AG04449 (cell line): ENCODE results near the gene ATF7IP.
"Not testable (repeated sequence)": the region's sequence is repeated elsewhere in the genome, so short reads cannot be mapped to it uniquely, and the experiment has no call there.

ENCODE experiments used
- CTCF ChIA-PET: fragments of 350-600 bp; formaldehyde crosslinking; extraction: SDS; loops from one replicate; lab custom pipeline; 2021; ENCODE audit warnings: antibody characterized with exemption; lab: Yijun Ruan, JAX
- POLR2A ChIA-PET: fragments of 400-600, 350-600 bp; formaldehyde crosslinking; extraction: SDS; loops from one replicate; lab custom pipeline; 2020; ENCODE audit warnings: antibody characterized with exemption, inconsistent platforms; lab: Yijun Ruan, JAX
- DNase-seq: peaks from one replicate; pipeline ENCODE4 v3.0.0-alpha.2; 2010; ENCODE audit warnings: low read depth, low spot score
- H3K4me3 ChIP-seq: 2 replicates; pipeline ENCODE4 v1.5.1; 2011; ENCODE audit warnings: low read depth, mild to moderate bottlenecking, control low read depth, low read length
- CTCF ChIP-seq: IDR thresholded peaks from one replicate; pipeline ENCODE4 v1.5.1; 2011; ENCODE audit warnings: mild to moderate bottlenecking, moderate library complexity, low read length, control low read depth, inconsistent platforms; ENCODE audit not compliant: insufficient read depth; ENCODE audit errors: missing control alignments

The ATF7IP gene

GRCh38 chr12:14327711-14328110 is 37.8 kb upstream of the ATF7IP start:
- ChIA-PET CTCF (no interaction called here), POLR2A (no interaction called here)
- DNase-seq: no peak
- TF ChIP-seq CTCF: no peak
- no peak overlapping the region for H3K4me3 ChIP-seq

GRCh38 chr12:14332482-14332881 is 33.0 kb upstream of the ATF7IP start:
- ChIA-PET POLR2A (no interaction called here), CTCF (no interaction called here)
- no peak overlapping the region for H3K4me3 ChIP-seq
- no peak for DNase-seq
- no peak for TF ChIP-seq CTCF

- no peak for DNase-seq
- CTCF ChIA-PET: no interaction called here
- no peak overlapping the region for H3K4me3 ChIP-seq
- no peak for TF ChIP-seq CTCF
- POLR2A ChIA-PET: no interaction called here
Observed at GRCh38 chr12:14340371-14340770, 25.1 kb upstream of the ATF7IP start.

GRCh38 chr12:14351524-14351923 is 14.0 kb upstream of the ATF7IP start:
- DNase-seq, POLR2A ChIA-PET, H3K4me3 ChIP-seq, CTCF ChIA-PET: not testable (repeated sequence)

GRCh38 chr12:14352066-14352465 is 13.4 kb upstream of the ATF7IP start:
- CTCF ChIA-PET, H3K4me3 ChIP-seq, DNase-seq, POLR2A ChIA-PET: not testable (repeated sequence)

GRCh38 chr12:14354665-14355064 is 10.8 kb upstream of the ATF7IP start:
- DNase-seq, H3K4me3 ChIP-seq, POLR2A ChIA-PET, CTCF ChIA-PET: not testable (repeated sequence)

GRCh38 chr12:14356147-14356546 is 9.3 kb upstream of the ATF7IP start:
- CTCF ChIA-PET: interaction anchor here (0.9 kb wide), 1 partner anchor 9 kb away, joined by 3 read pairs; the partner anchor contains the start of gene ATF7IP
- no peak for TF ChIP-seq CTCF
- no peak for DNase-seq
- POLR2A ChIA-PET: no interaction called here
- H3K4me3 ChIP-seq: no peak overlapping the region

- CTCF ChIA-PET: no interaction called here
Observed at GRCh38 chr12:14357486-14357885, 8.0 kb upstream of the ATF7IP start.

More at GRCh38 chr12:14357486-14357885, 8.0 kb upstream of the ATF7IP start:
- POLR2A ChIA-PET: interaction anchor here (0.6 kb wide), 1 partner anchor 37 kb away, joined by 4 read pairs; no protein-coding TSS in a partner anchor
- DNase-seq: no peak
- no peak overlapping the region for H3K4me3 ChIP-seq
- no peak for TF ChIP-seq CTCF
